Upper lobe of left lung (tissue), 4 donors: Measurements from ENCODE around the gene UXS1.
"Not testable (repeated sequence)": the region's sequence is repeated elsewhere in the genome, so short reads cannot be mapped to it uniquely, and the experiment has no call there.

Experiments used
- CTCF ChIP-seq, 6 experiments: fragments of 450-650 bp in 4 of 6; fragments of 200-600 bp in 2 of 6; sonication (generic) in 2 of 6; IDR thresholded peaks; one replicate each; pipeline ENCODE4 v1.5.1; 2016 to 2019; ENCODE audit warnings: antibody characterized with exemption in 6 of 6
- EP300 ChIP-seq, 4 donors: sonication (generic); formaldehyde crosslinking; IDR thresholded peaks; one replicate each; pipeline ENCODE4 v1.5.1; 2017; ENCODE audit warnings: antibody characterized with exemption in 4 of 4, control low read depth in 2 of 4
- POLR2A ChIP-seq, 4 donors: fragments of 450-650 bp; IDR thresholded peaks; one replicate each; pipeline ENCODE4 v1.5.1; 2016 to 2017; ENCODE audit warnings: antibody characterized with exemption in 4 of 4, mild to moderate bottlenecking in 2 of 4
- POLR2AphosphoS5 ChIP-seq, 2 donors: sonication (generic); formaldehyde crosslinking; IDR thresholded peaks; one replicate each; pipeline ENCODE4 v1.5.1; 2017; ENCODE audit warnings: antibody characterized with exemption in 2 of 2

- TF ChIP-seq CTCF, POLR2A, EP300, POLR2AphosphoS5 (IDR thresholded peaks at IDR 0.05): not testable (repeated sequence)
Observed at GRCh38 chr2:106222057-106222456, 28.0 kb upstream of the UXS1 start.
